Measurements from ENCODE around the gene PNPLA3. TPM values are rescaled to one million over a fixed set of nuclear protein-coding genes. Genes with fewer than 3 reads are reported as not detected.

Gene PNPLA3
- total RNA-seq, 1 donor from 2014 or later: 25.0 TPM

GRCh38 chr22:43990044-43990443 is 66.4 kb downstream of the PNPLA3 start:
- no peak for DNase-seq (ENCODE audit: low read depth)

DNA sequence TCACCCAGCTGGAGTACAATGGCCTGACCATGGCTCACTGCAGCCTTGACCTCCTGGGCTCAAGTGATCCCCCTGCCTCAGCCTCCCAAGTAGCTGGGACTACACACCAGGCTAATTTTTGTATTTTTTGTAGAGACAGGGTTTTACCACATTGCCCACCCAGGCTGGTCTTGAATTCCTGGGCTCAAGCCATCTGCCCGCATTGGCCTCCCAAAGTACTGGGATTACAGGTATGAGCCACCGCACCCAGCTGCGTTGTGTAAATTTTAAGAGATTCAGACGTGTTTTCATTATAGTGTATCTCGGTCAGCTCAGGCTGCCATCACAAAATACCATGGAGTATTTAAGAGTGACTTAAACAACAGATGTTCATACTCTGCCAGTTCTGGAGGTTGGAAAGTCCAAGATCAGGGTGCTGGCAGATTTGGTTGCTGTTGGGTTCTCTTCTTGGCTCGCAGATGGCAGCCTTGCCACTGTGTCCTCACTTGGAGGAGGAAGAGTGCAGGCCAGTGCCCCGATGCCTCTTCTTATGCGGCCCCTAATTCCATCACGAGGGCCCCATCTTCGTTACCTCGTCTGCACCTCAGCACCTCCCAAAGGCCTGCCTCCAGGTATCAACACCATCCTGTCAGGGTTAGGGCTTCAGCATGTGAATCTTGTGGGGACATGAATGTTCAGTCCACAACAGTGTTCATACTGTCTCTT is 67.9 kb downstream of the PNPLA3 start:
- no peak for DNase-seq (ENCODE audit: low read depth)

- DNase-seq (ENCODE audit: low read depth): peak; percentile 65
These were observed 68.8 kb downstream of the PNPLA3 start for GRCh38 chr22:43992331-43992821.

DNA sequence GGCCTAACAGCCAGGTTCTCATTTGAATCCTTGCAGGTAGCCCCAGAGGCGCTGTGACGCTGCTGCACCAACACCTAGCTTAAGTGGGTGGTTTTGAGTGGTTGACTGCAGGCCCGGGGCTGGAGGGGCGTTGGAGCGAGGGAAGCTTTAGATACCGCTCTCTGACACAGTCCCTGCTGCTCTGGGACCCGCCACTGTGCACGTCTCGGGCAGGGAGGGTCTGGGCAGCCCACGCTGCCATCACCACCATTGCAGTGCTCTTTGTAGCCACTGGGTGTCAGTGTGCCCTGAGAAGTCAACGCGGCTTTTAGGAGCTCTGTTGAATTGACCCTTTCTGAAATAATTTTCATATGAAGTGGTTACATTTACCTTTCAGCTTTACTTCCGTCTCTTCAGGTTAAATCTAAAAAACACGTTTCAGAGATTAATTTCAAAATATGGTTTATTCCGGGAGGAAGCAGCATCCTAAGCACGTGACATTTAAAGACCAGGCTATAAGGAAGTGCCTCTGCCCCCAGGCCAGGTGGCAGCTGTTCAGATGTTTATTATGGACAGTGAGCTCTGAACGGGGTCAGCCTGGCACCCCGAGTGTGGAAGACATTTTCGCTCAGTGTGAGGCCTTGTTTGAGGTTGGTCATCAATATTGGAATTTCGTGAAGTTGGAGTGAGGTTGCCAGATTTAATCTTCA is 69.6 kb downstream of the PNPLA3 start:
- peak; percentile 59 for DNase-seq (ENCODE audit: low read depth)

DNA sequence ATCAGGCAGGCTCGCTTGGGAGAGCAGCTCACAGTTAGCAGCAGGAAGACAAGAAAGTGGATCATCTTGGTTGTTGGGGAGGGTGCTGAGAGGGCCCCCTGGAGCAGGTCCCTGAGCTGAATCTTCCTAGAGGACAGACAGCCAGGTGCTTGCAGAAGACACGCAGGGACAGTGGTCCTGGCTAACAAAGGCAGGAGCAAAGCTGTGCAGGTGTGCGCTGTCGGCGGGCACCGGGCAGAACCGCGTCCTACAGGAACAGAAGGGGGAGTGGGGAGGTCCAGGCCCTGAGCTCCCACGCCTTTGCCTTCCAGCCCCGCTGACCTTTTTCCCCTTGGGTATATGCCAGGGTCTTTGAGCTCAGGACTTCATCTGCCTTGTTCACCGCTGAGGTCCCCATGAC is 70.4 kb downstream of the PNPLA3 start:
- DNase-seq (ENCODE audit: low read depth): no peak

- DNase-seq (ENCODE audit: low read depth): no peak
These were observed 70.8 kb downstream of the PNPLA3 start for GRCh38 chr22:43994416-43994815.

GRCh38 chr22:43995057-43995685 is 71.6 kb downstream of the PNPLA3 start:
- no peak for DNase-seq (ENCODE audit: low read depth)

DNA sequence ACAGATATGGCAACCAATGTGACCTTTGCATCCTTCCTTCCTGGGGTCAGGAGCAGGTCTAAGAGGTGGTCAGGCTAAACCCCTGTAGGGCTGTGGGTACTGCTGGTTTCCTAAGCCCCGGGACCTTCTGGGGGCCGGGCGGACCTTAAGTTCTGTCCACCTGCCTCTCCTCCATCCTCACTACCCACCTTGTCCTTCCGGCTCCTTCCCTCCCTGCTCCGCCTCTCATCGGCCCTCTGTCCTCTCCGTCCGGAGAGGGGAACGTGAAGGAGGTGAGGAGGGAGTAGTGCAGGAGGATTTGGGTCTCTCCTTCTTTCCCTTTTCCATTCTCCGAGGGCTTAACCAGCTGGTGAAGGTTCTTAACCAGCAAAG is 72.2 kb downstream of the PNPLA3 start:
- no peak for DNase-seq (ENCODE audit: low read depth)

- DNase-seq (ENCODE audit: low read depth): no peak
These were observed 72.8 kb downstream of the PNPLA3 start for GRCh38 chr22:43996170-43996980.

DNA sequence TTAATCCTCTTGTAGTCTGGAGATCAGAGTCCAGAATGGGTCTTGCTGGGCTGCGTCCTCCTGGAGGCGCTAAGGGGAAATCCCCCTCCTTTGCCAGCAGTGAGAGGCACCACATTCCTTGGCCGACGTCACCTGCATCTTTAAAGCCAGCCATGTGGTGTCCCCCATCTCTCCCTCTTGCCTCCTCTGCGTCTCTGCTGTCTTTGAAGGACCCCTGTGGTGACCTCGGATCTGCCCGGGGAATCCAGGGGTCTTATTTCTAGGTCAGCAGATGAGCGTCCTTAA is 73.3 kb downstream of the PNPLA3 start:
- DNase-seq (ENCODE audit: low read depth): no peak

Other genes with a start within 250 kb of the PNPLA3 start
- 2.7 and 4.6 TPM in 2 replicates for gene EFCAB6, start 111.5 kb upstream of the PNPLA3 start, total RNA-seq
- 0.36 TPM in 1 of 2 replicates, not detected in the other for gene SULT4A1, start 61.3 kb upstream of the PNPLA3 start, total RNA-seq
- gene PNPLA5, start 31.8 kb upstream of the PNPLA3 start, total RNA-seq: not detected in 2 replicates
- gene SAMM50, start 31.6 kb downstream of the PNPLA3 start, total RNA-seq: 32.6 and 34.8 TPM in 2 replicates
- 53.2 and 80.0 TPM in 2 replicates for gene PARVB, start 100.5 kb downstream of the PNPLA3 start, total RNA-seq